ENCODE data around the gene C20orf96. TPM values are rescaled to one million over a fixed set of nuclear protein-coding genes. Genes with fewer than 3 reads are reported as not detected.

C20orf96 gene
- total and polyA plus RNA-seq, 4 donors, result 0.70 to 2.6 (median 1.7) TPM

DNA sequence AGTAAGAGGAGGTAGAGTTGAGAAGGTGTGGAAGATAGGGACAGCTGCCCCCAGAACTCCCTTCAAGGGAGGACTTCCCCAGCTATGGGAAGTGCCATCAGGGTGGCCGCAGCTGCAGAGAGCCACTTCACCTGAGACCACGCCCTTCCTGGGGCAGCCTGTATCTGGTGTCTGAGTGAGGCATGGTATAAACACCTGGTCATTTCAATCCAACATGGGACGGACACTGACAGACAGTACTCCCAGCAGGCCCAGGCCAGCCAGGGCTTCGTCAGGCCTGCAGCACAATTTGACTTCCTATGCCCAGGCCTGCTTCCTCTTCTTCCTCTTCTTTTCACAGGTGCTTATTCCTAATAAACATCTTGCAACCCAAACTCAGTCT lies 39.3 kb upstream of the C20orf96 start:
- 85% methylated on average over 4 of the region's 4 CpGs for WGBS

More for the DNA sequence above, 39.3 kb upstream of the C20orf96 start:
- H3K4me1 ChIP-seq (ENCODE audit: control insufficient read depth in 4 of 4, insufficient read depth in 4 of 4, low read length in 3 of 4), result peaks cover 5 to 24% (median 11%) of the 10 kb centered on the region in 4 donors
- no peaks in the 10 kb centered on the region for H3K9me3 ChIP-seq (ENCODE audit: control insufficient read depth in 4 of 4, low read length in 3 of 4)
- H3K4me3 ChIP-seq (ENCODE audit: low read depth in 1 of 3, low read length in 3 of 3), result no peak overlapping the region
- DNase-seq (ENCODE audit: low spot score), result no peak
- H3K27me3 ChIP-seq (ENCODE audit: control insufficient read depth in 4 of 4, insufficient read depth in 4 of 4, low read length in 3 of 4), result no peaks in the 10 kb centered on the region
- TF ChIP-seq, protein P1, sequence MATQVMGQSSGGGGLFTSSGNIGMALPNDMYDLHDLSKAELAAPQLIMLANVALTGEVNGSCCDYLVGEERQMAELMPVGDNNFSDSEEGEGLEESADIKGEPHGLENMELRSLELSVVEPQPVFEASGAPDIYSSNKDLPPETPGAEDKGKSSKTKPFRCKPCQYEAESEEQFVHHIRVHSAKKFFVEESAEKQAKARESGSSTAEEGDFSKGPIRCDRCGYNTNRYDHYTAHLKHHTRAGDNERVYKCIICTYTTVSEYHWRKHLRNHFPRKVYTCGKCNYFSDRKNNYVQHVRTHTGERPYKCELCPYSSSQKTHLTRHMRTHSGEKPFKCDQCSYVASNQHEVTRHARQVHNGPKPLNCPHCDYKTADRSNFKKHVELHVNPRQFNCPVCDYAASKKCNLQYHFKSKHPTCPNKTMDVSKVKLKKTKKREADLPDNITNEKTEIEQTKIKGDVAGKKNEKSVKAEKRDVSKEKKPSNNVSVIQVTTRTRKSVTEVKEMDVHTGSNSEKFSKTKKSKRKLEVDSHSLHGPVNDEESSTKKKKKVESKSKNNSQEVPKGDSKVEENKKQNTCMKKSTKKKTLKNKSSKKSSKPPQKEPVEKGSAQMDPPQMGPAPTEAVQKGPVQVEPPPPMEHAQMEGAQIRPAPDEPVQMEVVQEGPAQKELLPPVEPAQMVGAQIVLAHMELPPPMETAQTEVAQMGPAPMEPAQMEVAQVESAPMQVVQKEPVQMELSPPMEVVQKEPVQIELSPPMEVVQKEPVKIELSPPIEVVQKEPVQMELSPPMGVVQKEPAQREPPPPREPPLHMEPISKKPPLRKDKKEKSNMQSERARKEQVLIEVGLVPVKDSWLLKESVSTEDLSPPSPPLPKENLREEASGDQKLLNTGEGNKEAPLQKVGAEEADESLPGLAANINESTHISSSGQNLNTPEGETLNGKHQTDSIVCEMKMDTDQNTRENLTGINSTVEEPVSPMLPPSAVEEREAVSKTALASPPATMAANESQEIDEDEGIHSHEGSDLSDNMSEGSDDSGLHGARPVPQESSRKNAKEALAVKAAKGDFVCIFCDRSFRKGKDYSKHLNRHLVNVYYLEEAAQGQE (IDR thresholded peaks at IDR 0.05), result no peak
- TF ChIP-seq, protein P2, sequence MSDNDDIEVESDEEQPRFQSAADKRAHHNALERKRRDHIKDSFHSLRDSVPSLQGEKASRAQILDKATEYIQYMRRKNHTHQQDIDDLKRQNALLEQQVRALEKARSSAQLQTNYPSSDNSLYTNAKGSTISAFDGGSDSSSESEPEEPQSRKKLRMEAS (IDR thresholded peaks at IDR 0.05), result no peak
- TF ChIP-seq FOXA1 (IDR thresholded peaks at IDR 0.05), result no peak
- TF ChIP-seq SP1 (IDR thresholded peaks at IDR 0.05), result no peak
- TF ChIP-seq NR2F2 (IDR thresholded peaks at IDR 0.05), result no peak
- TF ChIP-seq RXRA (IDR thresholded peaks at IDR 0.05), result no peak
- TF ChIP-seq EGR1 (IDR thresholded peaks at IDR 0.05; ENCODE audit: low read depth in 2 of 2), result no peak
- TF ChIP-seq HNF4A (conservative IDR thresholded peaks at IDR 0.05), result no peak
- no peak for TF ChIP-seq FOXA2 (IDR thresholded peaks at IDR 0.05)
- TF ChIP-seq, protein P3, sequence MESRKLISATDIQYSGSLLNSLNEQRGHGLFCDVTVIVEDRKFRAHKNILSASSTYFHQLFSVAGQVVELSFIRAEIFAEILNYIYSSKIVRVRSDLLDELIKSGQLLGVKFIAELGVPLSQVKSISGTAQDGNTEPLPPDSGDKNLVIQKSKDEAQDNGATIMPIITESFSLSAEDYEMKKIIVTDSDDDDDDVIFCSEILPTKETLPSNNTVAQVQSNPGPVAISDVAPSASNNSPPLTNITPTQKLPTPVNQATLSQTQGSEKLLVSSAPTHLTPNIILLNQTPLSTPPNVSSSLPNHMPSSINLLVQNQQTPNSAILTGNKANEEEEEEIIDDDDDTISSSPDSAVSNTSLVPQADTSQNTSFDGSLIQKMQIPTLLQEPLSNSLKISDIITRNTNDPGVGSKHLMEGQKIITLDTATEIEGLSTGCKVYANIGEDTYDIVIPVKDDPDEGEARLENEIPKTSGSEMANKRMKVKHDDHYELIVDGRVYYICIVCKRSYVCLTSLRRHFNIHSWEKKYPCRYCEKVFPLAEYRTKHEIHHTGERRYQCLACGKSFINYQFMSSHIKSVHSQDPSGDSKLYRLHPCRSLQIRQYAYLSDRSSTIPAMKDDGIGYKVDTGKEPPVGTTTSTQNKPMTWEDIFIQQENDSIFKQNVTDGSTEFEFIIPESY (IDR thresholded peaks at IDR 0.05), result no peak
- TF ChIP-seq YY1 (IDR thresholded peaks at IDR 0.05), result no peak
- no peak for TF ChIP-seq HNF4G (IDR thresholded peaks at IDR 0.05)
- TF ChIP-seq TAF1 (conservative IDR thresholded peaks at IDR 0.05), result no peak
- TF ChIP-seq, protein P4, sequence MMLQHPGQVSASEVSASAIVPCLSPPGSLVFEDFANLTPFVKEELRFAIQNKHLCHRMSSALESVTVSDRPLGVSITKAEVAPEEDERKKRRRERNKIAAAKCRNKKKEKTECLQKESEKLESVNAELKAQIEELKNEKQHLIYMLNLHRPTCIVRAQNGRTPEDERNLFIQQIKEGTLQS (IDR thresholded peaks at IDR 0.05), result no peak
- no peak for TF ChIP-seq JUND (IDR thresholded peaks at IDR 0.05)
- TF ChIP-seq RAD21 (IDR thresholded peaks at IDR 0.05), result no peak
- TF ChIP-seq GABPA (IDR thresholded peaks at IDR 0.05 in 1 of 2, conservative IDR thresholded peaks at IDR 0.05 in 1 of 2), result no peak
- TF ChIP-seq, protein P5, sequence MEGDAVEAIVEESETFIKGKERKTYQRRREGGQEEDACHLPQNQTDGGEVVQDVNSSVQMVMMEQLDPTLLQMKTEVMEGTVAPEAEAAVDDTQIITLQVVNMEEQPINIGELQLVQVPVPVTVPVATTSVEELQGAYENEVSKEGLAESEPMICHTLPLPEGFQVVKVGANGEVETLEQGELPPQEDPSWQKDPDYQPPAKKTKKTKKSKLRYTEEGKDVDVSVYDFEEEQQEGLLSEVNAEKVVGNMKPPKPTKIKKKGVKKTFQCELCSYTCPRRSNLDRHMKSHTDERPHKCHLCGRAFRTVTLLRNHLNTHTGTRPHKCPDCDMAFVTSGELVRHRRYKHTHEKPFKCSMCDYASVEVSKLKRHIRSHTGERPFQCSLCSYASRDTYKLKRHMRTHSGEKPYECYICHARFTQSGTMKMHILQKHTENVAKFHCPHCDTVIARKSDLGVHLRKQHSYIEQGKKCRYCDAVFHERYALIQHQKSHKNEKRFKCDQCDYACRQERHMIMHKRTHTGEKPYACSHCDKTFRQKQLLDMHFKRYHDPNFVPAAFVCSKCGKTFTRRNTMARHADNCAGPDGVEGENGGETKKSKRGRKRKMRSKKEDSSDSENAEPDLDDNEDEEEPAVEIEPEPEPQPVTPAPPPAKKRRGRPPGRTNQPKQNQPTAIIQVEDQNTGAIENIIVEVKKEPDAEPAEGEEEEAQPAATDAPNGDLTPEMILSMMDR (IDR thresholded peaks at IDR 0.05; ENCODE audit: low read depth, low read length, missing input control), result no peak
- H3K9ac ChIP-seq (ENCODE audit: low read depth in 1 of 2, low read length in 2 of 2), result no peak overlapping the region
- no peak overlapping the region for H3K27ac ChIP-seq (ENCODE audit: low read depth in 1 of 2, low read length in 2 of 2)
- no peaks in the 10 kb centered on the region for H3K36me3 ChIP-seq (ENCODE audit: control insufficient read depth in 4 of 4, insufficient read depth in 3 of 4, low read depth in 1 of 4, low read length in 3 of 4)
